ENCODE results near the gene MYG1.
"Not testable (repeated sequence)": the region's sequence is repeated elsewhere in the genome, so short reads cannot be mapped to it uniquely, and the experiment has no call there.

The MYG1 gene

GRCh38 chr12:53328043-53328435 is 28.5 kb downstream of the MYG1 start:
- no peak for DNase-seq (ENCODE audit: low spot score)

DNA sequence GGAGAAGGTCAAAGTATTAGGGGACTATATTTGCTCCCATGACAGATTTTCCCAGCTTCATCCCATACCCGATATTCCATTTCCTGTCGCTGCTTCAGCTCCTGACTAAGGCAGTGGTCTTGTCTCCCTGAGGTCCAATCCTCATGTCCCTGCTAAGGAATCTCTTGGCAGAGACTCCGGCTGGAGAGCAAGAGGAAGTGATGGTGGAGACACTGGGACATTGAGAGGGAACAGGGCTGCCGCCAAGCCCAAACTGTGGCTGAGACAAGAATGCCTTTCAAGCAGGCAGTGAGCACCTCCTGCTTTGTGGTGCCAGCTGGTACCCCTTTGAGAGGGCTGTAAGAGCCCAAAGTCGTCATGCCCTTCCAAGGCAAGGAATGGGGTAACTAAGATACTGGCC is 31.2 kb downstream of the MYG1 start:
- DNase-seq (ENCODE audit: low spot score), result no peak

GRCh38 chr12:53332339-53332738 is 32.8 kb downstream of the MYG1 start:
- not testable (repeated sequence) for DNase-seq (ENCODE audit: low spot score)

- DNase-seq (ENCODE audit: low spot score), result no peak
These were observed 33.2 kb downstream of the MYG1 start for GRCh38 chr12:53332744-53333143.

DNA sequence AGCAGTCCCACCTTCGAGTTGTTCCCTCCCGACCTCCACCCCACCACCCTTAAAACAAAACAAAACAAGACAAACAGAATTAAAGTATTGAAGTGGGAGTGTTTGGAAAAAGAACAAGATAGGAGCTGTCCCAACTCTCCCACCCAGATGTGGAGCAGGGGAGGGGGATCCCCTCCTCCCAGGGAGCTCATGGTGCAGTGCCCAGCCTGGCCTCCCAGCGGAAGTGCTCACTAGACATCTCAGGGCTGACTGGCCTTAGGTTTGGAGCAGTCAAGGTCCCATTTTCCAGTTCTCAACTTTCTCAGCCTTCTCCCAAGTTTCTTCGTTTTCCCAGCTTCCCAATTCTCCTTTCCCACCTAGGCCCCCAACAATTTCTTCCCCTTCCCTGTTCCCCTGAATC is 33.8 kb downstream of the MYG1 start:
- DNase-seq (ENCODE audit: low spot score), result no peak

DNA sequence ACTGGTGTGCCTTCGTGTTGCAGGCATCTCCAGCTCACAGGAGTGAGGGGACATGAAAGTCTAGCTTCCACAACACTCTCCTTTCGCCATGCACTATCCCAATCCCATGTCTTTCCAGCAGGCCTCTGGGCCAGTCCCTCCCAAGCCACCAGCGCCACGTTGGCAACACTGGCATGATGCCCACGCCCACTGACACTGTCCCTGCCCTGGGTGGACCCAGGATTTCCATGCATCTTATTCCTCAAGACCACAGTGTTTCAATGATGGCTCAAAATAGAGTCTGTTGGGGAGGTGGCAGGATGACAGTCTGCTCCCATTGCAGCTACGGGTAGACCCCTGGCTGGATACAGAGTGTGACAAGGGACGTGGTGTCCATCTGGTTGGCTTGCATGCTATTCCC is 34.4 kb downstream of the MYG1 start:
- no peak for DNase-seq (ENCODE audit: low spot score)

DNA sequence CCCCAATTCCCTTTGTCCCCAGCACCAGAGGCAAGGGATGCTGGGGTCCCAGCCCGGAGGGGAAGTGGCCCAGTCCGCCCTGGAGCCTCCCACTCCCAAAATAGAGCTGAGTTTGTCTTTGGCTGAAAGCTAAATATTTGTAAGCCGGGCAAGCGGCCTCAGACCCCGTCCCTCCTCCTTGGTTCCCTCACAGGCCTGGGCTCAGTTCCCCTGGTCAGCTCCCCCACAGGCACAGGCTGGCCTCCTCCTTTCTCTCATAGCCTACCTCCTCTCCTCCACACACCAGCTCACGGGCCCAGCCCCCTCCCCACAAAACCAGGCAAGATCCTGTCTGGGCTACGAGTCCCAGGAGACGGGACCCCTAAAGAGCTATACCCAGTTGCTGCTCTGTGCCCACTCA is 35.3 kb downstream of the MYG1 start:
- DNase-seq (ENCODE audit: low spot score), result no peak

GRCh38 chr12:53336181-53336681 is 36.7 kb downstream of the MYG1 start, which contains the start of gene SP7:
Gene SP7 (minus strand): TSS chr12:53336354. CDS start chr12:53335646, 708 bp downstream.
- no peak for DNase-seq (ENCODE audit: low spot score)

DNA sequence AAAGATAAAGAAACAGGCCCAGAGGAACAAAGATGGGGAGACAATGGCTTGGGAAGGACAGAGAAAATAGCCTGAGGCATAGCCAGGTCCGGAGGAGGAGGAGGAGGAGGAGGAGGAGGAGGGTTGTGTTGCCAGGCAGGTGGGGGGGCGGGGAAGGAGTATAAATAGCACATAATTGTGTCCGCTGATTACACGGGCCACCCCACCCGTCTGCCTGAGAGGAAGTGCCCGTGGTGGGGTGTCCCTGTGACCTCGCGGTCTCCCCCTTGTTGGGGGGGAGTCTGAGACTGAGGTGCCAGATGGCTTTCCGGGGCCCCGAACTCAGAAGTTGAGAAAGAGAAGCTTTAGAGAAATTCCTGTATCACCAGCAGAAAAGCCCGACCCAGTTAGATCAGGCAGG is 38.5 kb downstream of the MYG1 start:
- DNase-seq (ENCODE audit: low spot score), result no peak

DNA sequence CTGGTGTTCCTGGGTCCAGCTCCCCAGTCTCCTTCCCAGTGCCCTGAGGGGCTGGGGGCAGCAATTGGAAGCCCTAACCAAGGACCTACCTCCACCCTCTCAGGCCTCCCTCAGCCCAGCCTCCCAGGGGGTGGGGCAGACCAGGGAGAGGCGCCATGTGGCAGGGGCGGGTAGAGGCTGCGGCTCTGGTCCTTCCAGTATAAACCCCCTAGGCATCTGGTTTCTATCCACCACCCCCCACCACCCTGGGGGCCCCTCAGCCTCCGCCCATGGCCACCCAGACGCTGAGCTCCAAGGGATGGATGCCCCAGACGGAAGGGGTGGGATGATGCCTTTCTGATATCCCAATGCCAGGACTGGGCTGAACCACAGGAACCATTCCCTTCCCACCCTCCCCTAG is 39.4 kb downstream of the MYG1 start:
- no peak for DNase-seq (ENCODE audit: low spot score)

- no peak for DNase-seq (ENCODE audit: low spot score)
These were observed 40.9 kb downstream of the MYG1 start for GRCh38 chr12:53340398-53340797.

GRCh38 chr12:53343449-53343848 is 44.0 kb downstream of the MYG1 start:
- DNase-seq (ENCODE audit: low spot score), result no peak

DNA sequence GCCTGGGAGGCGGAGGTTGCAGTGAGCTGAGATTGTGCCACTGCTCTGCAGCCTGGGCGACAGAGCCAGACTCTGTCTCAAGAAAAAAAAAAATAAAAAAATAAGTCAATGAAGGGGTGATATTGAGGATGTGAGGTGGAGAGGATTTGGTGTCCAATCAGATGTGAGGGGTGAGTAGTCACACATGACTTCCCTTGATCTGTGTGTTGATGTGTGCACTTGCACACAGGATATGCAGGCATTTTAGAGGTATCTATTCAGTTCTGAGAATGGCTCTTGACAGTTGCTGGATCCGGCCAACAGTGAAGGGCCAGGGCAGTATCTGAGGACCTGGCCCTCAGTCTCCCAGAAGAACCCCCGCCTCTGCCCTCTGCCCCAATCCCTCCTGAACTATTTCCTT is 44.5 kb downstream of the MYG1 start:
- DNase-seq (ENCODE audit: low spot score), result no peak

DNA sequence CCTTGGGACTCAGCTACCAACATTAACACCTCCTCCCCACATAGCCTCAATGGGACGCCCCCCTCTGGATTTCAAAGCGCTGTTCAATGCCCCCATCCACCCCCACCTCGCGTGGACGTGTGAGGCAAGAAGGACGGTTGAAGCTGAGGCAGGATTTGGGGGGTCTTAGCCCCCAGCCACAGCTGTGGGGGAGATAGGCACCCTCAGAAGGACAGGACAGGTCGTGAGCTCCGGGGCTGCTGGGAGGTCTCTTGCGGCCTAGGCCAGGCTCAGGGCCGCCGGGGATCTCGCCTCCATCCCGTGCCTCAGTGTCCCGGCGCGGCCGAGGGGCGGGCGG is 45.0 kb downstream of the MYG1 start:
- DNase-seq (ENCODE audit: low spot score), result no peak

GRCh38 chr12:53344824-53345485 is 45.5 kb downstream of the MYG1 start:
- peak; percentile 84 for DNase-seq (ENCODE audit: low spot score)

DNA sequence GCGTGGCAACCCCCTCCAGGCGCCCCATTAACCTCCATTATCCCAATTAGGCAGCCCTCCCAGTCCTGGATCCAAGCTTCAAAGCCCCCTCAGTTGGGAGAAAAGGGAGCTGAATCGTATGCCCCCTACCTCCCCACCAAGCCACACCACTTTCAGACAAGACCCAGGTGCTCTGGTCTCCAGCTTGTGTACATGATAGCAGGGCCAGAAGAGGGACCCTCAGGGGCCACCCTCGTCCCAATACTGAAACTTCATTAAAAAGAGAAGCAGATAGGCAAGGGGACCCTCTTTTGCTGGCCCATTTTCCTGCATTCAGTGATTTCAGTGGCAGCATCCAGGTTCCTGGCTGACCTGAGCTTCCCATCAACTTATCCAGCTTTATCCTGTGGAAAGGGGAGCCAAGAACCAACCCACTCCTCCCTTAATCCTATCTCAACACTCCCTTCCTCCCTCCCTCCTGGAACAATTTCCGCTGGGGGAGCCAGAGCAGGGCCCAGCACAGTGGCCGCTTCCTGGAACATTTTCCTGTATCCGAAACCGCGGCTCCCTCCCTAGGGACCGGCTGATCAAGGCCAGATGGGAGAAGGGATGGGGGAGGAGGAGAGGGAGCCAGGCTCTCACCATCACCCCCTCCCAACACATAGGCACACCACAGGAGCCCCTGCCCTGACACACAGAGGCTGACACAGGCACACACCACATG is 46.1 kb downstream of the MYG1 start:
- no peak for DNase-seq (ENCODE audit: low spot score)

DNA sequence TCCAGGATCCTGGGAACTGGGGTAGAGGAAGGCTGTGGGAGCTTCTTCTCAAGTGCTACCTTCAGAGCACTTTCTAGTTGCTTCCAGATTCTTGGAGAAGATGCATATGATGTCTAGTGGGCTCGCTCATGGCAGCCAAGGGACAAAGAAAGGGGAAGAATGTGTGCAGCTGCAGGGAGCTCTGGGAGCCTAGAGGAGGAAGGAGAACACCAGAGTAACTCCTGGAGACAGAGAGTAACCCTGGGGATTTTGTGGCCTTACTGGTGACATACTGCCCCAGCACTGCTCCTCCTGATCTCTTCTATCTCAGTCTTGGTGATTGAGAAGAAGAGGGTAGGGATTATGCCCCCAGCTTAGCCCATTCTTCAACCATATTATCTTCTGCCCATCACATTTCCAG is 47.0 kb downstream of the MYG1 start:
- no peak for DNase-seq (ENCODE audit: low spot score)

- DNase-seq (ENCODE audit: low spot score), result no peak
These were observed 48.4 kb downstream of the MYG1 start for GRCh38 chr12:53347905-53348304.

DNA sequence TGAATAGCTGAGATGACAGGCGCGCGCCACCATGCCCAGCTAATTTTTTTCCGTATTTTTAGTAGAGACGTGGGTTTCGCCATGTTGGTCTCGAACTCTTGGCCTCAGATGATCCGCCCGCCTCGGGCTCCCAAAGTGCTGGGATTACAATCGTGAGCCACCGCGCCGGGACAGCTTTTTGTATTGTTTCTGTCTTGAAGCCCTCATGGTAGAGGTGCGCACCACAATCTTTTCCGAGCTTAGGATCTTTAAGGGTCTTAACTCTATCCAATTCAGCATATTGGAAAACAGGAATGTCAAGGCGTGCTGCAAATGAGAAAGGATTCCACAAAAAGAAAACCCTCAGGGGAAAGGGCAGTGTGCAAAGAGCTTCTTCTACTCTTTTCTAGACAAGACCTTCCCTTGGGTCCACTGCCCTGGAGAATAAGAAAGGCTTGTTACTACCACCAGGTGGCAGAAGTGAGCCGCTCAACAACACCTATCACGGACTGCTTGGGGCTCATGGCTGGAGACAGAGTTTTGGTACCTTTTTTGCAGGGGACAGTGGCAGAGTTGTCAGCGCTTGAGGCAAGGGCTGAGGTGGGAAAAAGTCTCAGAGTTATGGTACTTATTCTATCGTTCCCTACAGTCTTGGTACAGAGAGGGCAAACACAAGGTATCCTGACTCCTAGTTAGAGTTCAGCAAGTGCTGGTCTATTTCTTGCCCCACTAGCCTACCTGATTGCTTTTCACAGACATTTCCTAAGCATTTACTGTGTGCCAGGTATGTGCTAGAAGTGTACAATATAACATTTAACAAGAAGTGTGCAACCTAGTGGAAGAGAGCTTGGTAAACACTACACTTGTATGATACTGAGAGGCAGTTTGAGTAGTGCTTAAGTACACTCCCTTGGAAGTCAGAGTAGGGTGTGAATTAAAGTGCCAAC is 53.1 kb downstream of the MYG1 start:
- DNase-seq (ENCODE audit: low spot score), result peak; percentile 85

- DNase-seq (ENCODE audit: low spot score), result no peak
These were observed 53.8 kb downstream of the MYG1 start for GRCh38 chr12:53353257-53353655.

- no peak for DNase-seq (ENCODE audit: low spot score)
These were observed 55.6 kb downstream of the MYG1 start for GRCh38 chr12:53355121-53355520.
